GM12878 (cell line): Measurements from ENCODE around the gene CMSS1. TPM values are rescaled to one million over a fixed set of nuclear protein-coding genes. Genes with fewer than 3 reads are reported as not detected.
A peak's percentile ranks its signal among the peaks of the same experiment; 100 is the strongest.

Experiments used
- ATAC-seq: fragments of 200-7000 bp; cut with Tn5 transposase; 3 replicates; pipeline ENCODE4 v1.9.1; 2020; ENCODE audit warnings: mild to moderate bottlenecking, moderate library complexity
- BruUV-seq: library from RNA; stranded (reverse); fragments of 400-500 nt; replicated peaks from 2 replicates; lab custom pipeline; 2021; lab: Mats Ljungman, UMichigan
- CTCF ChIA-PET: fragments of 300-600 bp; sonication (Branson Sonifier 250); formaldehyde crosslinking; extraction: SDS; loops from one replicate; lab custom pipeline; 2021; ENCODE audit warnings: inconsistent platforms; lab: Yijun Ruan, JAX
- POLR2A ChIA-PET: fragments of 350-600 bp; formaldehyde crosslinking; extraction: SDS; loops from one replicate; lab custom pipeline; 2021; ENCODE audit warnings: inconsistent platforms; lab: Charles Lee
- RAD21 ChIA-PET: fragments of 300-600 bp; sonication (Branson Sonifier 250); formaldehyde crosslinking; loops from one replicate; lab custom pipeline; 2023; ENCODE audit warnings: antibody characterized with exemption; ENCODE audit not compliant: unreplicated experiment; lab: Charles Lee
- SMC1A ChIA-PET: fragments of 300-600 bp; sonication (Branson Sonifier 250); formaldehyde crosslinking; loops from one replicate; lab custom pipeline; 2023; ENCODE audit not compliant: unreplicated experiment, uncharacterized antibody; lab: Charles Lee
- DNase-seq: peaks from one replicate; pipeline ENCODE4 v3.0.0-alpha.2; 2011; ENCODE audit warnings: low read depth, low spot score
- FAIRE-seq: peaks from 3 replicates; lab custom pipeline; 2011; peaks lifted over from hg19 to GRCh38; lab: Jason Lieb, UNC
- H2AFZ ChIP-seq: 2 replicates; pipeline ENCODE4 v1.6.0; 2011; ENCODE audit warnings: low read depth, low read length, control low read depth; ENCODE audit not compliant: control insufficient read depth
- H3K27ac ChIP-seq: 2 replicates; pipeline ENCODE4 v1.5.1; 2011; ENCODE audit warnings: control low read depth; ENCODE audit not compliant: control insufficient read depth, insufficient read depth
- H3K27me3 ChIP-seq, 2 experiments: replicated peaks in 1 of 2; 2 replicates each; pipeline versions ENCODE4 v1.6.0 to v1.6.1; 2011; ENCODE audit warnings: low read length in 1 of 2; ENCODE audit not compliant: control insufficient read depth in 2 of 2, insufficient read depth in 2 of 2
- H3K36me3 ChIP-seq, 2 experiments: 2 replicates each; pipeline ENCODE4 v1.5.1; 2011; ENCODE audit warnings: low read length in 1 of 2; ENCODE audit not compliant: control insufficient read depth in 2 of 2, insufficient read depth in 2 of 2
- H3K4me1 ChIP-seq: 2 replicates; pipeline ENCODE4 v1.6.1; 2011; ENCODE audit warnings: mild to moderate bottlenecking, low read length, moderate library complexity, mixed read lengths; ENCODE audit not compliant: control insufficient read depth, insufficient read depth
- H3K4me2 ChIP-seq: 2 replicates; pipeline ENCODE4 v1.6.0; 2011; ENCODE audit warnings: control low read depth; ENCODE audit not compliant: control insufficient read depth, insufficient read depth
- H3K4me3 ChIP-seq: fragments of 200-600 bp; sonication (generic); 2 replicates; pipeline ENCODE4 v1.5.1; 2016
- H3K79me2 ChIP-seq: 2 replicates; pipeline ENCODE4 v1.6.0; 2011; ENCODE audit warnings: low read length; ENCODE audit not compliant: control insufficient read depth, insufficient read depth
- H3K9ac ChIP-seq: 2 replicates; pipeline ENCODE4 v1.8.0; 2011; ENCODE audit warnings: low read length, control low read depth, mixed read lengths; ENCODE audit not compliant: control insufficient read depth, insufficient read depth
- H3K9me3 ChIP-seq: replicated peaks from 3 replicates; pipeline ENCODE4 v1.5.1; 2011; ENCODE audit warnings: mild to moderate bottlenecking, low read length; ENCODE audit not compliant: control insufficient read depth, insufficient read depth
- H4K20me1 ChIP-seq: 2 replicates; pipeline ENCODE4 v1.6.0; 2011; ENCODE audit not compliant: control insufficient read depth, insufficient read depth
- E4F1 ChIP-seq: fragments of 450-650 bp; IDR thresholded peaks from 2 replicates; pipeline ENCODE4 v1.6.1; 2018; ENCODE audit warnings: borderline replicate concordance, mild to moderate bottlenecking; ENCODE audit not compliant: partially characterized antibody
- EED ChIP-seq: sonication (generic); IDR thresholded peaks from 2 replicates; pipeline ENCODE4 v1.6.1; 2016; ENCODE audit warnings: antibody characterized with exemption, low read depth
- EZH2 ChIP-seq: IDR thresholded peaks from 2 replicates; pipeline ENCODE4 v1.6.1; 2012; ENCODE audit warnings: low read depth, mild to moderate bottlenecking, control low read depth, inconsistent platforms, low read length, borderline replicate concordance; ENCODE audit not compliant: control insufficient read depth
- HDAC6 ChIP-seq: fragments of 200-600 bp; sonication (generic); IDR thresholded peaks from one replicate; pipeline ENCODE4 v1.8.0; 2017; ENCODE audit warnings: antibody characterized with exemption; ENCODE audit not compliant: unreplicated experiment
- IRF4 ChIP-seq: IDR thresholded peaks from 2 replicates; pipeline ENCODE4 v1.6.1; 2011; ENCODE audit warnings: low read depth, low read length
- KLF5 ChIP-seq: fragments of 450-650 bp; IDR thresholded peaks from 2 replicates; pipeline ENCODE4 v1.6.1; 2014; ENCODE audit warnings: mild to moderate bottlenecking; ENCODE audit not compliant: partially characterized antibody
- MTA2 ChIP-seq: fragments of 450-650 bp; IDR thresholded peaks from 2 replicates; pipeline ENCODE4 v1.6.1; 2016; ENCODE audit warnings: low read depth, mild to moderate bottlenecking, moderate library complexity
- MTA3 ChIP-seq: IDR thresholded peaks from 2 replicates; pipeline ENCODE4 v1.6.1; 2012; ENCODE audit warnings: low read length, inconsistent platforms, borderline replicate concordance
- MXI1 ChIP-seq: fragments of 150-350 bp; IDR thresholded peaks from 2 replicates; pipeline ENCODE4 v1.6.1; 2011; ENCODE audit warnings: low read depth, mild to moderate bottlenecking, inconsistent platforms, low read length, improper control_type of control experiment
- NR2C1 ChIP-seq: fragments of 450-650 bp; IDR thresholded peaks from 2 replicates; pipeline ENCODE4 v1.6.1; 2017; ENCODE audit warnings: antibody characterized with exemption, mild to moderate bottlenecking, moderate library complexity
- NR2F1 ChIP-seq: fragments of 450-650 bp; conservative IDR thresholded peaks from 2 replicates; pipeline ENCODE4 v1.6.1; 2017; ENCODE audit warnings: mild to moderate bottlenecking
- RAD21 ChIP-seq: IDR thresholded peaks from 2 replicates; pipeline ENCODE4 v1.6.1; 2011; ENCODE audit warnings: mild to moderate bottlenecking, low read depth, low read length, moderate library complexity; ENCODE audit not compliant: insufficient read depth
- RAD51 ChIP-seq: fragments of 450-650 bp; IDR thresholded peaks from 2 replicates; pipeline ENCODE4 v1.6.1; 2016; ENCODE audit warnings: moderate library complexity, mild to moderate bottlenecking, inconsistent platforms
- RELB ChIP-seq: fragments of 450-650 bp; IDR thresholded peaks from 2 replicates; pipeline ENCODE4 v1.6.1; 2017; ENCODE audit warnings: low read depth, mild to moderate bottlenecking, moderate library complexity
- SMAD1 ChIP-seq: fragments of 450-650 bp; IDR thresholded peaks from 2 replicates; pipeline ENCODE4 v1.6.1; 2018; ENCODE audit warnings: mild to moderate bottlenecking, low read depth; ENCODE audit not compliant: partially characterized antibody
- SMC3 ChIP-seq: IDR thresholded peaks from 2 replicates; pipeline ENCODE4 v1.6.1; 2011; ENCODE audit warnings: low read length, improper control_type of control experiment, borderline replicate concordance
- SPI1 ChIP-seq: IDR thresholded peaks from 2 replicates; pipeline ENCODE4 v1.6.1; 2011; ENCODE audit warnings: low read depth, mild to moderate bottlenecking, low read length, moderate library complexity, borderline replicate concordance; ENCODE audit not compliant: insufficient read depth
- USF1 ChIP-seq: IDR thresholded peaks from 2 replicates; pipeline ENCODE4 v1.6.1; 2011; ENCODE audit warnings: borderline replicate concordance, low read depth, mild to moderate bottlenecking, moderate library complexity, mixed read lengths, low read length; ENCODE audit not compliant: insufficient read depth; ENCODE audit errors: extremely low read length
- ZNF217 ChIP-seq: fragments of 450-650 bp; IDR thresholded peaks from 2 replicates; pipeline ENCODE4 v1.6.1; 2017; ENCODE audit warnings: antibody characterized with exemption, mild to moderate bottlenecking
- in situ Hi-C: fragments of 300-500 bp; cut with MboI; formaldehyde crosslinking; loops from 9 replicates; pipeline ENCODE4 v1.14.3; 2018; ENCODE audit warnings: mixed read lengths
- intact Hi-C: fragments of 100-400 bp; cut with micrococcal nuclease; formaldehyde crosslinking; loops from one replicate; pipeline ENCODE4 v1.14.2; 2022; ENCODE audit not compliant: unreplicated experiment
- polyA plus RNA-seq, 11 experiments: library from polyadenylated mRNA; depleted of rRNA in 4 of 11; unstranded in 6 of 11; stranded (reverse) in 5 of 11; fragments of >200 nt; fragmentation: Nextera tagmentation in 4 of 11; fragmentation: Illumina TruSeq in 1 of 11; extraction: Ambion mirVana in 4 of 11; extraction: Trizol in 1 of 11; gene quantifications; 1 replicate in 1 of 11; 2 replicates in 10 of 11; pipeline versions ENCODE4 v1.2.1 to v1.2.3, GENCODE V29; 2011 to 2016; ENCODE audit warnings: inconsistent platforms in 2 of 11, missing spikeins in 2 of 11, low read depth in 1 of 11
- total RNA-seq, 4 experiments: library from RNA; depleted of rRNA in 3 of 4; stranded (reverse); fragments of >200 nt in 3 of 4; fragmentation: Illumina TruSeq in 1 of 4; extraction: Trizol in 1 of 4; gene quantifications; 2 replicates each; pipeline versions ENCODE4 v1.2.1 to v1.2.3, GENCODE V29; 2013 to 2021

The CMSS1 gene
- total and polyA plus RNA-seq, 10 of the 15 experiments (the other 5 are each of a cell fraction or from before 2014, with no cell fraction given), result 31.0 to 118 (median 70.1) TPM

GRCh38 chr3:100044369-100044768 is 226.7 kb downstream of the CMSS1 start:
- H3K9ac ChIP-seq, result no peak overlapping the region
- CTCF ChIA-PET, result interaction anchor here (0.6 to 2.5 kb wide), 6 partner anchors 8 to 210 kb away, joined by 3 to 12 read pairs (median 5); no protein-coding TSS in a partner anchor
- TF ChIP-seq IRF4 (peak; percentile 87), SMC3 (no peak), RELB (0 out of 2 replicates have a peak, but pooled peaks have one; percentile 37), MTA2 (peak; percentile 50; the same call in 1 of the 2 replicates), EED (peak; percentile 71), SPI1 (peak; percentile 98), EZH2 (no peak), RAD51 (no peak), E4F1 (no peak), RAD21 (no peak), MTA3 (no peak), NR2C1 (no peak), NR2F1 (no peak), SMAD1 (no peak), USF1 (no peak), HDAC6 (no peak), ZNF217 (no peak), MXI1 (no peak), KLF5 (no peak)

More at GRCh38 chr3:100044369-100044768, 226.7 kb downstream of the CMSS1 start:
- in situ Hi-C loops, result no loop called here
- ATAC-seq (peak; percentile 83), FAIRE-seq (peak; percentile 74), DNase-seq (peak; percentile 67)
- no peaks in the 10 kb centered on the region for H3K9me3 ChIP-seq
- SMC1A ChIA-PET, result interaction anchor here (0.9 to 2.8 kb wide), 14 partner anchors 12 to 216 kb away, joined by 3 to 15 read pairs (median 5); partner anchors contain the start of gene TBC1D23
- RAD21 ChIA-PET, result interaction anchor here (1.0 to 1.5 kb wide), 3 partner anchors 177 to 212 kb away, joined by 3 to 5 read pairs (median 4); no protein-coding TSS in a partner anchor
- peak overlapping the region; percentile 14; the same call in 1 of the 2 replicates for H3K4me2 ChIP-seq
- H2AFZ ChIP-seq, result no peak overlapping the region
- H3K36me3 ChIP-seq, result no peaks in the 10 kb centered on the region
- no peak overlapping the region for H3K27ac ChIP-seq
- no peak overlapping the region for H3K4me3 ChIP-seq
- BruUV-seq, result no TSS peak
- peaks cover 43% of the 10 kb centered on the region for H3K4me1 ChIP-seq
- H3K79me2 ChIP-seq, result no peaks in the 10 kb centered on the region
- intact Hi-C loops, result no loop called here
- no peaks in the 10 kb centered on the region for H3K27me3 ChIP-seq
- H4K20me1 ChIP-seq, result no peaks in the 10 kb centered on the region
- POLR2A ChIA-PET, result no interaction called here
